Neural cell (in vitro differentiated cells): Measurements from ENCODE around the gene TTK.

Experiments used
- CTCF ChIP-seq: fragments of 450-650 bp; IDR thresholded peaks from 2 replicates; pipeline ENCODE4 v1.5.1; 2014; ENCODE audit warnings: antibody characterized with exemption, mild to moderate bottlenecking, moderate library complexity; ENCODE audit not compliant: poor library complexity, severe bottlenecking
- EP300 ChIP-seq: fragments of 450-650 bp; conservative IDR thresholded peaks from 2 replicates; pipeline ENCODE4 v1.6.1; 2014; ENCODE audit warnings: antibody characterized with exemption, mild to moderate bottlenecking, moderate library complexity; ENCODE audit not compliant: poor library complexity, severe bottlenecking
- EZH2 ChIP-seq: fragments of 200-600, 300-800 bp; shearing (Covaris generic), sonication (generic); IDR thresholded peaks from 2 replicates; pipeline ENCODE4 v1.6.1; 2014; ENCODE audit warnings: antibody characterized with exemption, low read length, borderline replicate concordance, mild to moderate bottlenecking; ENCODE audit not compliant: insufficient read depth, poor library complexity, severe bottlenecking
- POLR2AphosphoS5 ChIP-seq: IDR thresholded peaks from 2 replicates; pipeline ENCODE4 v1.6.1; 2012
- REST ChIP-seq: IDR thresholded peaks from 2 replicates; pipeline ENCODE4 v1.6.1; 2012; ENCODE audit warnings: borderline replicate concordance

GRCh38 chr6:80003826-80004172 lies 650 bp upstream of the TTK start:
- TF ChIP-seq CTCF (no peak), POLR2AphosphoS5 (no peak), EP300 (no peak), REST (peak; percentile 18), EZH2 (no peak)
